H7 (cell line): ENCODE measurements around the gene SMAD5. TPM values are rescaled to one million over a fixed set of nuclear protein-coding genes. Genes with fewer than 3 reads are reported as not detected.

Experiments
- DNase-seq: peaks from one replicate; pipeline ENCODE4 v3.0.0; 2012
- H3K27me3 ChIP-seq: 2 replicates; pipeline ENCODE4 v1.6.0; 2011; ENCODE audit warnings: mild to moderate bottlenecking, low read length; ENCODE audit not compliant: control insufficient read depth, insufficient read depth
- H3K36me3 ChIP-seq: replicated peaks from 2 replicates; pipeline ENCODE4 v1.5.1; 2011; ENCODE audit warnings: low read length; ENCODE audit not compliant: control insufficient read depth, insufficient read depth
- H3K4me3 ChIP-seq: 2 replicates; pipeline ENCODE4 v1.5.1; 2011; ENCODE audit warnings: low read depth, mild to moderate bottlenecking, control low read depth, low read length, moderate library complexity; ENCODE audit not compliant: insufficient read depth
- total RNA-seq: library from RNA; depleted of rRNA; stranded (reverse); fragments of >200 nt; shearing (Covaris generic); gene quantifications from 2 replicates; pipeline ENCODE4 v1.2.3, GENCODE V29; 2014; rRNA removed

Gene SMAD5
- 38.4 and 45.2 TPM in 2 replicates for total RNA-seq

GRCh38 chr5:136132557-136133221 is at the start of gene SMAD5:
TSS of gene SMAD5 (plus strand) at chr5:136132845. CDS start at chr5:136153761, 20,916 bp downstream.
- Histone ChIP-seq H3K27me3 (no peaks in the 10 kb centered on the region; the same call in 1 of the 2 replicates), H3K36me3 (no peaks in the 10 kb centered on the region), H3K4me3 (peak within 1 kb of the TSS; percentile 67)
- peak; percentile 99 for DNase-seq

GRCh38 chr5:136084698-136085097 is 47.9 kb upstream of the SMAD5 start:
- H3K27me3 ChIP-seq: no peaks in the 10 kb centered on the region; the same call in 1 of the 2 replicates
- H3K36me3 ChIP-seq: no peaks in the 10 kb centered on the region
- H3K4me3 ChIP-seq: no peak overlapping the region
- no peak for DNase-seq

GRCh38 chr5:136086783-136087566 is 45.7 kb upstream of the SMAD5 start:
- no peaks in the 10 kb centered on the region; the same call in 1 of the 2 replicates for H3K27me3 ChIP-seq
- no peak for DNase-seq
- no peak overlapping the region for H3K4me3 ChIP-seq
- H3K36me3 ChIP-seq: no peaks in the 10 kb centered on the region

DNA sequence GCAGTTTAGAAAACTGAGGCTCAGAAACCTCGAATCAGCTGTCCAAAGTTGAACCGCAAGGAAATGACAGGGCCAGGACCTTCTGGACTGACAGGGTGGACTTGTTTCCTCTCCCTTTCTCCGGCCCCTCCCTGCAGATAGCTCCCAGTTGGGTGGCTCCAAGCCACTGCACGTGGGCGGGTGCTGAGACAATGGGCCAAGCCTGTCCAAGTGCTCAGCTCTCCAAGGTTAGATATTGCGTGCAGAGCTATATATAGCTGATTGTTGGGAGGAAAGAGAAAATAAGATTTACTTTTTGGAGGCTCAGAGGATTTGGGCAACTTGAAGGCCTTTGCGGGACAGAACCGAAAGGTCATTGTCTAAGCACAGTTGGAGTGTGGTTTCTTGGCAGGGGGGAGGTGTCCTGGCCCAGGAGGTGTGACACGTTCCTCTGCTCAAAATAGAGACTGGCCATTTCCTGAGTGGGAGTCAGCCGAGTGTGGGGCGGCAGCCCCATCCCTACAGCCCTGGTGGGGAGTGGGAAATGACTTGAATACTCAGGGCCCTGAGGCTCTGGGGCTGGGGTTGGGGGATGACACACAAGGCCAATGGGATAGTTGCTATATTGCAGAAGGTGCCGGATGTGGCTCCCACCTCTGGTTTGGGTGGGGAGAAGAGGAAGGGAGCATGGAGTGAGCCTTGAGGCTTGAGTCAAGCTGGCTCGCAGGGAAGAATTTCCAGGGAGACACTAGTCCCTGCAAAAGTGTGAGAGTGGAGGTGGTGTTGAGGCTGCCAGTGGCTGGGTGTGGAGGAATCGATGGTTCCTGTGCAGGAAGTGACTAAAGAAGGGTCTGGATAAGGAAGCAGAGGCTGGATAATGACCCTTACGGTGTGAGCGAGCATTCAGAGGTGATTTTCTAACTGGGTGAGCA is 44.4 kb upstream of the SMAD5 start:
- no peak for DNase-seq
- Histone ChIP-seq H3K4me3 (no peak overlapping the region), H3K27me3 (no peaks in the 10 kb centered on the region; the same call in 1 of the 2 replicates), H3K36me3 (no peaks in the 10 kb centered on the region)

DNA sequence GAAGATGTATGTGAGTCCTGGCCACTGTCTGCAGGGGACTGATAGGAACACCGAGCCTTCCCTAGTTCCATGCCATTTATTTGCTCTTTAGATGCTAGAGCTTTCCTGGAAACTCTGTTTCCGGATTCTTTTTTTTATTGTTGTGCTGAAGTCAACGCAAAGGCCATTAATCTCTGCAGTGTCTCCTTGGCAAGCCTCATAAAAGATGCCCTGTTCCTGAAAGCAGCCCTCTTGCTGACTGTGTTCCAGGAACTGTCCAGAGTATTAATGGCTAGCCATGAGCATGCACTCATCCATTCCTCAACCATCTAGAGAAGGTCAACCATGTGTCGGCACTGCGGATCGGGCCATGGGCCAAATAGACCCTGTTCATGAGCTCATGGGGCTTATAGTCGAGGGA is 42.9 kb upstream of the SMAD5 start:
- DNase-seq: no peak
- H3K4me3 ChIP-seq: no peak overlapping the region
- no peaks in the 10 kb centered on the region for H3K27me3 ChIP-seq
- no peaks in the 10 kb centered on the region for H3K36me3 ChIP-seq

GRCh38 chr5:136090319-136090718 is 42.3 kb upstream of the SMAD5 start:
- no peak for DNase-seq
- Histone ChIP-seq H3K36me3 (no peaks in the 10 kb centered on the region), H3K4me3 (no peak overlapping the region), H3K27me3 (no peaks in the 10 kb centered on the region)

DNA sequence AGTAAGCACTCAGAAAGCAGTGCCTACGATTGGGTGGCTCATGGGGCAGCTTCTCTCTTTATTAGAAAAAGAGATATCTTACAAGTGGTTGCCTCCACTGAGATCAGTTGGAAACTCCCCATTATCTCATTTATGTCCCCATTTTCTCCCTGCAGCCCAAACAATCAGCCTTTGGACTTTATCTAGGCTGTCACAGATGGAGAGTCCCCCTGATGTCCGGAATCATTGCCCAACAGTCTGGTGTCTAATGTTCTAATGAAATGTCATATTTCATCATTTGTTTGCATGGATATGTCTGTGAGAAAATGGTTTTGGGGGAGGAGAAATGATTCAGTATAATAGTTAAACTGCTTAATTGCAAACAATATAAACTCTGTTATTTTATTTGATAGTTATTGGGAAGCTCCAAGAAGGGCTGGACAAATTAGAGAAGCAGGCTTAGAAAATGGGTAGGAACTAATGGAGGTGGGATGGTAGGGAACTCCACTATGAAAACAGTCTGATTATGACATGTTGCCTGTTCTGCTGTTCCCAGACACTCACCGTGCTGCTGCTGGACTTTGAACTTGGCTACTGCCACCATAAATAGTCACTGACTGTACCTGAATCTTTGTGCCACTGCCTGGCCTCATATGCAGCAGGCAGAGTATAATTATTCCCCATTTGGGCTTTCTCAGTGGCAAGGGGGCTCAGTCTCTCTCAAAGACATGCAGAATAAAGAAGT is 38.3 kb upstream of the SMAD5 start:
- DNase-seq: no peak
- no peaks in the 10 kb centered on the region for H3K27me3 ChIP-seq
- H3K36me3 ChIP-seq: no peaks in the 10 kb centered on the region
- no peak overlapping the region for H3K4me3 ChIP-seq

- Histone ChIP-seq H3K36me3 (no peaks in the 10 kb centered on the region), H3K4me3 (no peak overlapping the region), H3K27me3 (no peaks in the 10 kb centered on the region)
- no peak for DNase-seq
Measured at GRCh38 chr5:136094913-136095641, 37.6 kb upstream of the SMAD5 start.

DNA sequence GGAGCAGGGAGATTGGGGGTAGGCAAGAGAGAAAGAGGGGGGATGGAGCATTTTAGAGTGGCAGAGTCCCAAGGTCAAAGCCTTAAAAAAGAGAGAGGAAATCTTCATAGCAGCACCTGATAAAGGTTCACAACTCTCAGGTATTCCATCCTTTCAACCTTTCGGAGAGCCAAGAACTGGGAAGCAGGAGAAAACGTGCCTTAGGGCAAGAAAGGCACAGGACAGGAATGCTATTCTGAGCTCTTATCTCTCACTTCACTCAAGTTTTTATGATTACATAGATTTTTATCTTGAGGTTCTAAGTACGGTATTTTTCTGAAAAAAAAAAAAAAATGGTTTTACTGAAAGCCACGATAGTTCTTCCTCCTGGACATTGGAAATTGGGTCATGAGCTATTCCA is 34.5 kb upstream of the SMAD5 start:
- Histone ChIP-seq H3K27me3 (no peaks in the 10 kb centered on the region), H3K4me3 (no peak overlapping the region), H3K36me3 (no peaks in the 10 kb centered on the region)
- DNase-seq: no peak

GRCh38 chr5:136099870-136100269 is 32.8 kb upstream of the SMAD5 start:
- Histone ChIP-seq H3K4me3 (no peak overlapping the region), H3K36me3 (no peaks in the 10 kb centered on the region), H3K27me3 (no peaks in the 10 kb centered on the region)
- DNase-seq: no peak

- no peak overlapping the region for H3K4me3 ChIP-seq
- no peaks in the 10 kb centered on the region for H3K36me3 ChIP-seq
- no peaks in the 10 kb centered on the region for H3K27me3 ChIP-seq
- DNase-seq: no peak
Measured at GRCh38 chr5:136101884-136102283, 30.8 kb upstream of the SMAD5 start.

DNA sequence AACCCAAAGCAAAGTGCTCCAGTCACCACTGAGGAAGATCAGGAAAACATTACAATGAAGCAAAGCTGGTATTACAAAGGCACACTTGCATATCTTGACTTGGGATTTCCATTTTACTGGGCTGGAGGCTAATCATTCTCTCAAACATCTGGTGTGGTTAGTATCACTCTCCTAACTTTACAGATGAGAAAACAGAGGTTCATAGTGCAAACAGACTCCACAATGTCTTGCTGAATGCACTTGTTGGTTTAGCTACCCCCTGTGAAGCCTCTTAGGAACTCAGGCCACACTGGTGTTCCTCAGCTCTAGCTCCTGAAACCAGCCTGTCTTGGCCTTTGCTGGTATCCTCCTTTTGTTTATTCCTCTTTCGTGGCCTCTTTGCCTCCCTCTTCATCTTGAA is 29.5 kb upstream of the SMAD5 start:
- Histone ChIP-seq H3K36me3 (no peaks in the 10 kb centered on the region), H3K27me3 (no peaks in the 10 kb centered on the region), H3K4me3 (no peak overlapping the region)
- no peak for DNase-seq

DNA sequence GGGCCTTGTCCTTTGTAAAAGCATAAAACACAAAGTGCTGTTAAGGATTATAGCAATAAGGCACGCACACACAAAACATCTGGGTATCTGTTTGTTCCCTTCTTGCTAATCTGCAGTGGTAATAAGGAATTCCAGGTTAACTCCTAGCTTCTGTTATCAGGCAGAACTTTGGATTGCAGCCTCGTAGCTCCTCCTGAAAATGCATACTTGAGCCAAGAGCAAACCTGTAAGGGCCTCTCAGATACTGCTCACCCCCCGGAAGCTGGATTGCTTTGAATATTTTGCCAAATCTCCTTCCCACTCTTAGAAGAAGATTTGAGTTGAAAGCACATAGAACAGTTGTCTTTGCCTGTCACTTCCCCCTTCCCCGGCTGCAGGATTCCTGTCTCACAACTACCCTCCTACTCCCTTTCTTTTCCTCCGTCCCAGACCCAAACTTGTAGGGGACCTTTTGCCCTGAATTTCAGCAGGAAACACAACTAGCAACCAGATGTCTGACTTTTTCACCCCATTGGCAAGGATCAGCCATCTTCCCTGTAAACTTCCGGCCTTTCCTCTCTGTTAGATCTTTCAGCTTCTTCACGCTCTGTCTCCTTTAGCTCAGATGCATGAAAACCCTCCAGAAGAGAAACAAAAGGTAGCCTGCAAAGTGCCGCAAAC is 28.2 kb upstream of the SMAD5 start:
- no peak for DNase-seq
- Histone ChIP-seq H3K36me3 (no peaks in the 10 kb centered on the region), H3K27me3 (no peaks in the 10 kb centered on the region), H3K4me3 (no peak overlapping the region)
